Measurements from ENCODE around the gene LRRC31.

Gene LRRC31

DNA sequence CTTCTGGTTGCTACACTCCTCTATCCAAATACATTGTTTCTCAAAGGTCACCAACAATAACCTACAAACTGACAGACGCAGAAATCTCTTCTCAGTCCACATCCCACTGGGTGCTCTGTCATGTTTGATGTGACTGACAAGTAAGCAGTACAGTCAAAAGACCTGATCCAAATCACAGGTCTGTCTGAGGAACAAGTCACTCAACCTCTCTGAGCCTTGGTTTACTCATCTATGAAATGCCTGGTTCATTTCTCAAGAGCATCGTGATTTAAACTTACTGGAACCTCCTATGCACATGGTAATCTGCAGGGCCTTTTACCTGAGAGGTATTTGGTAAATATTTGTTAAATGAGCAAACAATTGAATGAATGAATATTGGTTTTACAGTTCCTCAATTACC, 5.5 kb downstream of the LRRC31 start:
- in situ Hi-C loops (cut with MboI; ENCODE audit: low sequenced_read_pairs) = no loop called here

GRCh38 chr3:169863458-169863899, 6.3 kb downstream of the LRRC31 start:
- in situ Hi-C loops (cut with MboI; ENCODE audit: low sequenced_read_pairs) = no loop called here

GRCh38 chr3:169861871-169862270, 7.9 kb downstream of the LRRC31 start:
- in situ Hi-C loops (cut with MboI; ENCODE audit: low sequenced_read_pairs) = no loop called here

DNA sequence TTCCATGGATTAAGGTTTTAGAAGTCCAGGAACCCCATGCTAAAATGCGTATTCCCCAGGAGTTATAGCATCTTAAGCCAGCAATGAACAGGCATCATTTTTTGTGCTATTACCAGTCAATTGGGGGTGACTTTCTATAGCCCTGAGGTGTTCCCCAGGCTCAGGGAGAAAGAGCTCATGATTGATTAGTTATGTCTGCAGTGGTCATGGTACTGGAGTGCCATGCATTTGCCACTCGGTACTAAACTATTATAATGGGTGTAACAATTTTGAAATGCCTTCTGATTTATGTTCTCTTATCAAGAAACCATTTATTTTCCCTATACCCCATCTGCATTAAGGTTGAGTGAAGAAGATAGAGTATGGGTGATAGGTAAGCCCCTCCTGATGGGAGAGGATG, 11.9 kb downstream of the LRRC31 start:
- in situ Hi-C loops (cut with MboI; ENCODE audit: low sequenced_read_pairs) = no loop called here

DNA sequence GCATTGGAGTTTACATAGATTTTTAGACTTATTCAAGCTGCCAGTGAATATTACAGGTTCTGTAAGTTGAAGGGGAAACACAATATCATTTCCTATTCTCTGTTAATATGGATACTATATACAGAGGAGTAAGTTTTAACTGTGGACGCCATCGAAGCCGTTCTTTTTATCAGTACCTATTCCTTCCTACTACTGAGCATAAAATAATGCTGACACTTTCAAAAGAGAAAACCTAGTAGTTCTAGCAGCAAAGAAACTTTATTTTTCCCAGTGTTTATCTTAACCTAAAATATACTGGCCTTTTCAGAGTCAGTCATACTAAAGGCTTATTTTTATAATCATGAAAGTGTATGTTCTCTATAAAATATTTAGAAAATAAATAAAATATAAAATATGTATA, 14.2 kb downstream of the LRRC31 start:
- in situ Hi-C loops (cut with MboI; ENCODE audit: low sequenced_read_pairs) = no loop called here

DNA sequence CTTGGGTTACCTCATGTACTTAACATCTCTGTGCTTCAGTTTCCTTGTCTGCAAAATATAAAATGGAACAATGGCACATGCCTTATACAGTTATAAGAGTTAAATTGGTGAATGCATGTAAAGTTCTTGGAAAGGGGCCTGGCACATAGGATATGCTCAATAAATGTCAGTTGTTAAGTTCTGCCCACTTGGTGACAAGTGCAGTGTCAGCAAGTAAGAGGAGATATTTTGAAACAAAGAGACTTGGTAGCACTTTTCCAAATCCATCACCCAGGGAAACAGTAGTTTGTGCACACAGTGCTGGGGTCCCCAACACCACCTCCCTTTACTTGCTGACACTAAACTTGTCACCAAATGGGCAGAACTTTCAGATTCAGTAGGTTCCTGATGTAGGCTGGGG, 19.1 kb downstream of the LRRC31 start:
- in situ Hi-C loops (cut with MboI; ENCODE audit: low sequenced_read_pairs) = no loop called here

GRCh38 chr3:169848741-169849140, 21.0 kb downstream of the LRRC31 start:
- in situ Hi-C loops (cut with MboI; ENCODE audit: low sequenced_read_pairs) = no loop called here

DNA sequence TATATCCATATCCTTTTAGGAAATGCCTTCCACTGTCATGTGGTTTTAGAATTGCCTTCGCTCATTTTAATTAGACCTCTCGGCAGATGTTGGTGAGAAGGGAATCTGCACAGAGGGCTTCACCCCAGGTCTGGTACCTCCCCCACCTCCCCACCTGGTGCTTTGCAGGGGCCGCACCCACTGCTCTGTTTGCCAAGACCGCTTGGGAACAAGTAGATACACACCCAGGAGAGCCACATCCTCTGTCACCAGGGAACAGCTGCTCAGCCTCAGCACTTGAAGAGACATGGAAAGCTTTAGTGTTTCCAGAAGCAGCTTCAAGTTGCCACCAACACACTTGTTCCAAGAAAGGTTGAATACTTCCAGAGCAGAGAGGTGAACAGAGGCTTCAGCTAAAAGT, 21.8 kb downstream of the LRRC31 start:
- in situ Hi-C loops (cut with MboI; ENCODE audit: low sequenced_read_pairs) = no loop called here

DNA sequence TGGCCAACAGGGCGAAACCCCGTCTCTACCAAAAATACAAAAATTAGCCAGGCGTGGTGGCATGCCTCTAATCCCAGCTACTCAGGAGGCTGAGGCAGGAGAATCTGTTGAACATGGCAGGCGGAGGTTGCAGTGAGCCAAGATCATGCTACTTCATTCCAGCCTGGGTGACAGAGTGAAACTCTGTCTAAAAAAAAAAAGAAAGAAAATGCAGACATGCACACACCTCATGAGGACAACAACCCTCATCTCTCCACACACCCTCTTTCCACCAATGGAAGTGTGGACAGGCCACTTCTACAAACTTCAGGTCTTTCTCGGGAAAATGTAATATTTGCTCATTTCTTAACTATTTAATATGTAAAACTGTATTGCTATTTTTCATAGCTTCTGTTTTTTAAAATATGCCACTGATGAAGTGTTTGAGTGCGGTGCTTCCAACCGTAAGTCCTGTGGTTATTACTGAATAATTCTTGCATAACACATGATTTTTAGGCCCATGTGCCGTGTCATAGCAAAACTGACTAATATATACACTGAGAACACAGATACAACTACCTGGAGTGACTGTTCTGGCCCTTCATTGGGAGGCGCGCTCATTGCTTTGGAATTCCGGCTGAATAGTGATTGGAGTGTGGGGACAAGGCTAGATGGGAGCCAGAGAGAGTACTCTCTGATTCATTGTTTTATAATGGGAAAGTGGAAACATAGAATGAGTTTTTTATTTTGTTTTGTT, 23.1 kb downstream of the LRRC31 start:
- in situ Hi-C loops (cut with MboI; ENCODE audit: low sequenced_read_pairs) = no loop called here

- in situ Hi-C loops (cut with MboI; ENCODE audit: low sequenced_read_pairs) = no loop called here
Observed at GRCh38 chr3:169842960-169843359, 26.8 kb downstream of the LRRC31 start.

DNA sequence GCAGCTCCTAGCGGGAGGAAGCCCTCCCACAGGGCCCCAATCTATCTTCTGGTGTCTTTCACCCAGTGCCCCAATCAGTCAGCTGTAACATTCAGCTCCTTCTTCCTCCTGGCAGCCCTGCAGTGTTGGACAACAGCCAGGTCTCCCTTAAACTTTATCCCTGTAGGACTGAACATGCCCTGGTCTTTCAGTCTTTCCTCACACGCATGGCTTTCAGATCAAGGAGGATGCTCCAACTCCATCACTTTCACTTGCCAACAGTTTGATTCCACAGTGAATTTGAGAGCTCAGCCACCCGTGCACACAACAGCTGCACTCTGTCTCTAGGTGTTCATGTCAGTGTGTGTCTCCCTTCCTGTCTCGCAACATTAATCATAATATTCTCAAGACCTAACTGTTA, 28.6 kb downstream of the LRRC31 start:
- in situ Hi-C loops (cut with MboI; ENCODE audit: low sequenced_read_pairs) = no loop called here

- in situ Hi-C loops (cut with MboI; ENCODE audit: low sequenced_read_pairs) = no loop called here
Observed at GRCh38 chr3:169838511-169839030, 31.2 kb downstream of the LRRC31 start.

GRCh38 chr3:169836942-169837275, 32.8 kb downstream of the LRRC31 start:
- in situ Hi-C loops (cut with MboI; ENCODE audit: low sequenced_read_pairs) = no loop called here

GRCh38 chr3:169836078-169836941, 33.4 kb downstream of the LRRC31 start:
- in situ Hi-C loops (cut with MboI; ENCODE audit: low sequenced_read_pairs) = no loop called here

DNA sequence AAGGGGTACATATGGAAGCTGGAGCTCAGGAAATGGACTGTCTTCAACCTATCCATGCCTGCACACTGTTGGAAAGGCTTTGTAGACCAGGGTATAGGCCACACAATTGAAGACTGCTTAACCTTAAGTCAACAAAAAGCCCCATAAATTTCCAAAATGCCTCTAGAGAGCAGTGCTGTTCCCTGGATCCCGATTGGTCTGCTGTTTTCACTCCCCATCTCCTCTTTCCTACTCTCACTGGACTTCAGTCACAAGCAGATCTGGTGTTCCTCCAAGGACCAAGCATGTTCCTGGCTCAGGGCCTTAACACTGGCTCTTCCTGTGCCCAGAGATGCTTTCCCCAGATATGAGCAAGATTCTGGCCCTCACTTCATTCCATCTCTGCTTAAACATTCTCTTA, 34.2 kb downstream of the LRRC31 start:
- in situ Hi-C loops (cut with MboI; ENCODE audit: low sequenced_read_pairs) = no loop called here

- in situ Hi-C loops (cut with MboI; ENCODE audit: low sequenced_read_pairs) = no loop called here
Observed at GRCh38 chr3:169827712-169828111, 42.0 kb downstream of the LRRC31 start.

DNA sequence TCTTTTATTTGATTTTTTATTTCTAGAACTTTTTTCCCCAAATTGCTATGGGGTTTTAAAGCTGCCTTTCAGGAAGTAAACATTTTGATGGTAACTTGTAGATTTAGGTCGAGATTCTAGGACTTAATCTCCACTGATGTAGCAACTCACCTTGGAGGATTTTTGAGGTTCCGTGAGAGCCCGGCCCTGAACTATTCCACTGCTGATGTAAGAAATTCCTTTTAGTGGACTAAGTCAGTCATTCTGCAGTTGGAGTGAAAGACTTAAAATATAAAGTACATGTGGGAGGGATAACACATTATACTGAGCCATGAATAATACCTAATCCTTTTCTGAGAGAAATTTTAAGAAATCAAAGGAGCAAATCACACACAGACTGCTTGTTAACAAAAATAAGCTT, 44.4 kb downstream of the LRRC31 start:
- in situ Hi-C loops (cut with MboI; ENCODE audit: low sequenced_read_pairs) = no loop called here

- in situ Hi-C loops (cut with MboI; ENCODE audit: low sequenced_read_pairs) = no loop called here
Observed at GRCh38 chr3:169822983-169823382, 46.8 kb downstream of the LRRC31 start.

DNA sequence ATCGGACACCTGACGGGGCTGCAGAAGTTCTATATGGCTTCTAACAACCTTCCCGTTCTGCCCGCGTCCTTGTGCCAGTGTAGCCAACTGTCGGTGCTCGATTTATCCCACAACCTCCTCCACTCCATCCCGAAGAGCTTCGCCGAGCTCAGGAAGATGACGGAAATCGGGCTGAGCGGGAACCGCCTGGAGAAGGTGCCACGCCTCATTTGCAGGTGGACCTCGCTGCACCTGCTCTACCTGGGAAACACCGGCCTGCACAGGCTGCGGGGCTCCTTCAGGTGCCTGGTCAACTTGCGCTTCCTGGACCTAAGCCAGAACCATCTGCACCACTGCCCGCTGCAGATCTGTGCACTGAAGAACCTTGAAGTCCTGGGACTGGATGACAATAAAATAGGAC, 47.2 kb downstream of the LRRC31 start:
- in situ Hi-C loops (cut with MboI; ENCODE audit: low sequenced_read_pairs) = no loop called here

DNA sequence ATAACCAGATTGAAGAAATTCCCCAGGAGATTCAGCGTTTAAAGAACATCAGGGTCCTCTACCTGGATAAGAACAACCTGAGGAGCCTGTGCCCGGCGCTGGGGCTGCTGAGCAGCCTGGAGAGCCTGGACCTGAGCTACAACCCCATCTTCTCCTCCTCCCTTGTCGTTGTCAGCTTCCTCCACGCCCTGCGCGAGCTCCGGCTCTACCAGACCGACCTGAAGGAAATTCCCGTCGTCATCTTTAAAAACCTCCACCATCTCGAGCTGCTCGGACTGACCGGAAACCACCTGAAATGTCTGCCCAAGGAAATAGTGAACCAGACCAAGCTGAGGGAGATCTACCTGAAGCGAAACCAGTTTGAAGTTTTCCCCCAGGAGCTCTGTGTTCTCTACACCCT, 47.6 kb downstream of the LRRC31 start:
- in situ Hi-C loops (cut with MboI; ENCODE audit: low sequenced_read_pairs) = no loop called here

- in situ Hi-C loops (cut with MboI; ENCODE audit: low sequenced_read_pairs) = no loop called here
Observed at GRCh38 chr3:169818316-169818715, 51.4 kb downstream of the LRRC31 start.

DNA sequence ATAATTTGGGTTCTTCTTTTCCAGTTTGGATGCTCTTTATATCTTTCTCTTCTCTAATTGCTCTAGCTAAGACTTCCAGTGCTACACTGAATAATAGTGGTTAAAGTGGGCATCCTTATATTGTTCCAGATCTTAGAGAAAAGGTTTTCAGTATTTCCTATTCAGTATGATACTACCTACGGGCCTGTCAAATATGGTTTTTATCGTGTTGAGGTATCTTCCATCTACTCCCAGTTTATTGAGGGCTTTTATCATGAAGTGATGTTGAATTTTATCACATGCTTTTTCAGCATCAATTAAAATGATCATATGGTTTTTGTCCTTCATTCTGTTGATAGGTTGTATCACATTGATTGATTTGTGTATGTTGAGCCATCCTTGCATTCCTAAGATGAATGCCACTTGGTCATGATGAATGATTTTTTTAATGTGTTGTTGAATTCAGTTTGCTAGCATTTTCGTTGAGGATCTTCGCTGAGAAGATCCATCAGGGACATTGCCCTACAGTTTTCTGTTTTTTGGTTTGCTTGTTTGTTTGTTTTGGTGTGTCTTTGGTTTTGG, 54.1 kb downstream of the LRRC31 start:
- in situ Hi-C loops (cut with MboI; ENCODE audit: low sequenced_read_pairs) = no loop called here
